ELR (cell line): ENCODE data around the gene CIB4.
"Not testable (repeated sequence)": the region's sequence is repeated elsewhere in the genome, so short reads cannot be mapped to it uniquely, and the experiment has no call there.

Experiments used
- DNase-seq: peaks from one replicate; pipeline ENCODE4 v3.0.0-alpha.2; 2015; ENCODE audit warnings: low read depth

The CIB4 gene

DNA sequence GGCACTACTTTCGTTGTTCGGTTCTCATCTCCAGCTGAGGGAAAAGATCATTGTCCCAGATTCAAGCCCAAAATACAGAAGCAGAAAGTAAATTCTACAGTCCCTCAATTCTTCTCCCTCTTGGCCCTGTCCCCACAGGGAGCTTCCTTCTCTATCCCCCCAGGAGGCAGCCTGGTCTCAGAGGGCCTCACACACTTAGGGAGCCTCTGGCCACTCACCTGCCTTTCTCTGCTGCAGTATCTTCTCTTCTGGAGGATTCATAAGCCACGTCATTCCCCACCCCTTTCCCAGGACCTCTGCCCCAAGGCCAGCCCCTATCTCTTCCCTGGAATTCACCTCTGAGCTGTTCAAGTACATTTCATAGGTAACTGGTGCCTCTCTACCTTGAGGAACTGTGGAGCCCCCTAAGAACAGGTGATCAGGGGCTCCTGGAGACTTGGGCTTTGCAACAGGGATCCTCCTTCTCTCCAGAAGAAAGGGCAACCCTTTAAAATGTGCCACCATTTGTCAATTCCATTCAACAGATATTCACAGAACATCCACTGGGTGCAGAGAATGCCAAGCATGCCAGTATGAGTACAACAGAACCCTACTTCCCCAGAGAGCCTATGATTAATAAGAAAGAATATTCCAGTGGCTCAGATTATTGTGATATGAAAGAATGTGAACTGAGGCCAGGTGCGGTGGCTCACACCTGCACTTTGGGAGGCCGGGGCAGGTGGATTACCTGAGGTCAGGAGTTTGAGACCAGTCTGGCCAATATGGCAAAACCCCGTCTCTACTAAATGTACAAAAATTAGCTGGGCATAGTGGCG is 72.9 kb downstream of the CIB4 start:
- DNase-seq, result no peak

GRCh38 chr2:26567534-26567933 is 73.6 kb downstream of the CIB4 start:
- no peak for DNase-seq

DNA sequence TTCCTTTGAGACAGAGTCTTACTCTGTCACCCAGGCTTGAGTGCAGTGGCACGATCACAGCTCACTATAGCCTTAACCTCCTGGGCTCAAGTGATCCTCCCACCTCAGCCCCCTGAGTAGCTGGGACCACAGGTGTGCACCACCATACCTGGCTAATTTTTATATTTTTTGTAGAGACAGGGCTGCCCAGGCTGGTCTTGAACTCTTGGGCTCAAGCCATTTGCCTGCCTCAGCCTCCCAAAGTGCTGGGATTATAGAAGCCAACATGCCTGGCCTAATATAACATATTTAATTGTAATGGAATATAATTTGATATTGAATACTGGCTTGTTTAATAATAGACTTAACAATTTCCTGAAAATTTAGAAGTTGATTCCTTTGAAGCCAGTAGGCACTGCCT is 74.4 kb downstream of the CIB4 start:
- not testable (repeated sequence) for DNase-seq

GRCh38 chr2:26566081-26566375 is 75.1 kb downstream of the CIB4 start:
- DNase-seq, result no peak

DNA sequence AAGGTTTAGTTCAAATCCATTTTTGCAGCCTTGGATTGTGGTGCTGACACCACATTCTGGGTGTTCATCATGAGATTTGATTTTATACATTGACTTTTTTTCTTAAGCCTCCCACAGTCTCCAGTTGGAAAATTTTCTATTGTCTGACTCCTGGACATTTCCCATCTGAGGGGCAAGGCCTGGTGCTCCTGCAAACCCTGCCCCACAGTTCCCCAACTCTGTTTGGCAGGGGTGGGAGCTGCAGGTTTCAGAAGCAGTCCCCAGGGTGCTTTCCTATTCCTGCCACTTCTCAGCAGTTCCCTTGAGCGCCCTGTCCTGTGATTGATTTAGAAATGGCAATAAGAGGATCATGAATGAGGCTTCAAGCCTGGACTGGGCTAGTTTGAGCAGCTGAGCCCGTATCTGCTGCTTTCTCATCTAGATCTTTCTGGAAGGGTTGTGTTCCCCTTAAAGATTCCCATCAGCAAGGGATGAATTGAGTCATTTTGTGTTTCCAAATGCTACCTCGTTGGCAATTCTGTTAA is 77.0 kb downstream of the CIB4 start:
- no peak for DNase-seq

DNA sequence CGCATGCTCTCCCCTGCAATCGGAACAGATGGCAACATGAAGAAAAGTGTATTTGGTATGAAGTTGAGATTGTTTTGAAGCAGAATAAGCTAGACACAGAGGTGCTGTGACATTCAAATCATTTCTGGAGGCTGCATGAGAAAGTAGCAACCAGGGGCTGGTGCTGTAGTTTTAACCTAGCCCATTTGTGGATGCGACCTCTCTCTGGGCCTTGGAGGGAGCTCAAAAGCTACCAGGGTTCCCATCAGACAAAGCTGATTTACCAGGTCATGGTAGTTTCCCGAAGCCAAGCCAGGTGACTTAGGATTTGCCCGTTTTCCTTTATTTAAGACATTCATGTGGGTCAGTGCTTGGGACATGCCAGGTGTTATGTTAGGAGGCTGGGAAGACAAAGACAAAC is 77.5 kb downstream of the CIB4 start:
- DNase-seq, result no peak

GRCh38 chr2:26562811-26563645 is 78.1 kb downstream of the CIB4 start:
- no peak for DNase-seq

DNA sequence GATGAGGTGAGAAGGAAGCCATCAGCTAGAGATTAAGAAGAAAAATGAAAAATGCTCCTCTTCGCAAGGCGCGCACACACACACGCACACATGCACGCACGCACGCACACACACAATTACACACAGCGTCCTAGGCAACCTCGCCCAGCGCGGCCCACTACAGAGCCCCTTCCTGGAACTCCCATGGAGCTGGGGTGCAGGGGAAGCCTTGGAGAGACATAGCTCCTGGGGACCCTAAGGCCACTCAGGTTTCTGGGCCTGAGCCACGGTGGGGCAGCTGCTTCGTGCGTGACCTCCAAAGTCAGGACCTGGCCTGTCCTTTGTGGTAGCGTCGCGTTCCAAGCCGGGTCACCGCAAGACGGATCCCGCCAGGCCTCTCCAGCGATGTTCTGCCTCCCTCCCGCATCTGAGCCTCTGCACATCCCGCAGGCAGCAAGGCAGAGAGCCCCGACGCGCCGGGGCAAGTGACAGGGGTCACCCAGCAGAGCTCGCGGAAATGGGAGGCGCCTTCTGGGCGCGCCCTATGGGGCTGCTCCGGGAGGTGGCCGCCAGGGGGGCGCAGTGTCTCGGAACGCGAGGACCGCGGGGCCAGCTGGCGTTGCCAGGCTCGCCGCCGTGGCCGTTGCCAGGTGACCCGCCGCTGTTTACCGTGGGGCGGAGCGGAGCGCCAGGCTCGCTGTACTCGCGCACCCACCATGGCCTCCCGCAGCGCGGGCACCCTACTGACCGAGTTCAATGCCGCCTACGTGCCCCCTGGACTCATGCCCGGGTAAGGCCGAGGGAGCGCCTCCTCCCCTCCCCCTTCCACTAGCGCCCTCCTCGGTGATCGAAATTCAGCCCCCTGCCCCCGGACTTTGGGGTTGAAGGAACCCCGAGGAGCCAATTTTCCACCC is 79.0 kb downstream of the CIB4 start:
- peak; percentile 44 for DNase-seq

DNA sequence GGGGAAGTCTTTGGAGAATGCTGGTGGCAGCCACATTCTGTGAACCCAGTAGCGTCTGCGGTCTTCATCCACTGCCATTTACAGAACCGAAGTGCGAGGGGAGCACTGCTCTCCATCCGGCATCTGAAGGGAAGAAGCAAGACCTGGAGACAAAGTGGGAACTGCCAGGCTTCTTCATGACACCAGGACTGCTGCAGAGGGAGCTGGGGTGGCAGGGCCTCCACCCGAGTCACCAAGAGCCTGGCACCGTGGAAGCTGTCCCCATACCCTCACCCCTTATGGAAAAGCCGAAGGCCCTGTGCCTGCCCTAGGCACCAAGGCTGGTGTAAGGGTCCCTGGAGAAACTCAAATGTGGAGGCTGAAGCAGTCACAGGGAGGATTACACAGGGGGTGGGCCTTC is 79.8 kb downstream of the CIB4 start:
- no peak for DNase-seq

DNA sequence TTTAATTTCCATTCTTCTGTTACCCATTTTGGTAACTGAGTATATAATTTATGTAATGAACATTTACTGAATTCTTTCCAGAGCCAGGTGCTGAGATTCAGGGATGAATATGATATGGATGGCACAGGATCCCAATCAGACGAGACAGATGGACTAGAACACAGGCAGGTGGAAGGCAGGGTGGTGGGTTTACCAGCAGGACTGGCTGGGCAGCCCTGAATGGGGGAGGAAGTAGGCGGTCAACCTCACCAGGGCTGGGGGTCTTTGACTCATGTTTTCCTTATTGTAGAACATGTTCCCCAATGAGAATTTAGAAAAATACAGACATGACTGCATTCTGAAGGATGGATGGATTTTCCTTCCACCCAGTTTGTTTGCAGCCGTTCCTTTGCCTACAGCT is 80.3 kb downstream of the CIB4 start:
- no peak for DNase-seq

- no peak for DNase-seq
Observed at GRCh38 chr2:26559556-26559955, 81.6 kb downstream of the CIB4 start.

DNA sequence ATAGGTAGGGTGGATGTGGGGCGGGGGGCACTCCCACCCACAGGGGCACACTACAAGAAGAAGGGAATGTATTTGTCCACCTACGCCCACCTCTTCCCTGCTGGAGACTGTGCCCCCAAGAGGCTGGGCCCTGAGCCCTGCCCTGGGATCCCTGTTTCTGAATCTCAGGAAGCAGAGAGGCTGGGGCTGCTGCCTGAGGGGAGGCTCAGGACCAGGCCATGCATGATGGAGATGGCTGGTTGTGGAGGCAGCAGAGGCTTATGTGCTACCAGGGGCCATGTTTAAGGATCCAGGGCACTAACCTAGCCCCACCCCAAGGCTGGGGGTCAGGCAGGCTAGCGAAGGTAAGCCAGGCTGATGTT is 82.1 kb downstream of the CIB4 start:
- DNase-seq, result no peak

GRCh38 chr2:26558271-26559043 is 82.7 kb downstream of the CIB4 start:
- no peak for DNase-seq

DNA sequence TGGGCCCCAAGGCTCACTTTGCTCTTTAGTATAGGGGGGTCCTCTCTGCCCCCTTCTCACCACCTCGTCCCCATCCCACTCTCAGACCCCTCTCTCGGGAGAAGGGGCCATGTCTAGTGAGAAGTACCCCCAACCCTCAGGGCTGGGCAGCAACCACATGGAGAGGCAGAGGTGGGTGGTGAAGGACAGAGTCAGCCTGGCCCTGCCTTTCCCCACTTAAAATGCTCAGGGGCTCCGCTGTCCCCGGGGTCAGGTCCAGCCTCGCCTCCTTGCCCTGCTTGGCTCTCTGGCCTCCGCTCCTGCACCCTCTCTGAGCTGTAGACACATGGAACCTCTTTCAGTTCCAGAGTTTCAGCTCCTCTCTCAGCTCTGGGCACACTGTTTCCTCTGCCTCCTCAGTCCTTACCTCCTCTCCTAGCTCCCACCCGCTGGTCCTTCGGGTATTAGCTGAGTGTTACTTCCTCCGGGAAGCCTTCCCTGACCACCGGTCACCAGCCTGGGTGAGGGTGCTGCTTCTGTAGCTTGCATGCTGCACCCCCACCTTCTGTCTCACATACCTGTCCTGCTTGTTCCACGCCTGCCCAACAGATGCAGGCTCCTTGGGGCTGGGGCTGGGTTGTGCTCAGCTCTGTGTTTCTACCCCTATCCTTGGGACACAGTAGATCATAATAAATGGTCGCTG is 83.8 kb downstream of the CIB4 start:
- no peak for DNase-seq

GRCh38 chr2:26556309-26557243 is 84.6 kb downstream of the CIB4 start:
- no peak for DNase-seq

- DNase-seq, result peak; percentile 41
Observed at GRCh38 chr2:26555246-26556133, 85.7 kb downstream of the CIB4 start.

DNA sequence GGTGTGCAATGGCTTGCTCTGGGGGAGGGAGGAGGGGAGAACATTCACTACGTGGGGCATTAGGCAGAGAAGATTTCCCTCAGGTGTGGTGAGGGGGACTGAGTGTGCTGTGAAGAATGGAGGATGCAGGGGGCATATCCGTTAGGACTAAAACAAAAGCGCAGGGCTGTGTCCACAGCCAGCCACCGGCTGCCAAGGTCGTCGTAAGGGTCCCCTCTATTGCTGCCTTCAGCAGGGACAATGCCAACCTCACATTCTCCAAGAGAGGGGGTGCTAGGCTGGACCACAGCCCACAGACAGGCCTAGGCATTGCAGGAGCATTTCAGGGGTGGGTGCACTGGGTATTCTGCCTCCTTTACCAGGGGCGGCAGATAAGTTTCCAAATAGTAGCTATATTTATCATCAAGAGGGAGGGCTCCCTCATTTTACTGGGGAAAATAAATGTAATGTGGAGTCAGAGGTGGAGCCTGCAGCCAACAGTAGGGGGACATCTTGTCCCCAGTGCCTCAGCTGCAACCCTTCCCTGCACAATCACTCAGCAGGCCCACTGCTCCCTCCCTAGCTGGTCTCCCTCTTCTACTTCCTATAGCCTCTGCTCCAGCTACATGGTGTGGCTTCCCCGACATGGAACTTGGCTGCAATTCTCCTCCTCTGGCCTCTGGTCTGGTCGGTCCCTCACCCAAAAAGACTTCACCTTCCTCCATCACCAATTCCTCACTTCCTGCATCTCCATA is 88.4 kb downstream of the CIB4 start:
- no peak for DNase-seq
